Neural crest cell (in vitro differentiated cells): ENCODE results near the gene CD300LG. TPM values are rescaled to one million over a fixed set of nuclear protein-coding genes. Genes with fewer than 3 reads are reported as not detected.

Experiments used
- DNase-seq: peaks from one replicate; pipeline ENCODE4 v3.0.0; 2021; ENCODE audit warnings: low read depth, mixed read lengths, low spot score
- H3K27ac Mint-ChIP-seq: one replicate; pipeline ENCODE4 v1.8.0; 2021; ENCODE audit warnings: mild to moderate bottlenecking, mixed read lengths; ENCODE audit not compliant: unreplicated experiment
- H3K27me3 Mint-ChIP-seq: 2 replicates; pipeline ENCODE4 v1.8.0; 2021; ENCODE audit warnings: low read depth, mild to moderate bottlenecking, mixed read lengths
- H3K36me3 Mint-ChIP-seq: 2 replicates; pipeline ENCODE4 v1.8.0; 2021; ENCODE audit warnings: low read depth, mild to moderate bottlenecking, mixed read lengths
- H3K4me1 Mint-ChIP-seq: 2 replicates; pipeline ENCODE4 v1.8.0; 2021; ENCODE audit warnings: mixed read lengths
- H3K4me3 Mint-ChIP-seq: one replicate; pipeline ENCODE4 v1.8.0; 2021; ENCODE audit warnings: mild to moderate bottlenecking, mixed read lengths
- H3K9me3 Mint-ChIP-seq: 2 replicates; pipeline ENCODE4 v1.8.0; 2021; ENCODE audit warnings: mixed read lengths
- CTCF ChIP-seq: fragments of 200-600 bp; sonication (generic); conservative IDR thresholded peaks from 2 replicates; pipeline ENCODE4 v1.5.0; 2021; ENCODE audit warnings: antibody characterized with exemption, mild to moderate bottlenecking
- total RNA-seq: library from RNA; stranded (reverse); gene quantifications from 2 replicates; pipeline ENCODE4 v1.2.1, GENCODE V29; 2021

The CD300LG gene
- total RNA-seq, 1 donor from 2014 or later: not detected

- no peak for TF ChIP-seq CTCF
- peaks cover 19% of the 10 kb centered on the region for H3K4me1 Mint-ChIP-seq
- no peaks in the 10 kb centered on the region for H3K27me3 Mint-ChIP-seq
- DNase-seq: no peak
- H3K9me3 Mint-ChIP-seq: no peaks in the 10 kb centered on the region
- no peak overlapping the region for H3K4me3 Mint-ChIP-seq
- no peak overlapping the region for H3K27ac Mint-ChIP-seq
- H3K36me3 Mint-ChIP-seq: no peaks in the 10 kb centered on the region
Measured at GRCh38 chr17:43855061-43855460, 8.1 kb downstream of the CD300LG start.

GRCh38 chr17:43856141-43856540, 9.2 kb downstream of the CD300LG start:
- peaks cover 19% of the 10 kb centered on the region for H3K4me1 Mint-ChIP-seq
- no peaks in the 10 kb centered on the region for H3K9me3 Mint-ChIP-seq
- no peak for TF ChIP-seq CTCF
- H3K27ac Mint-ChIP-seq: no peak overlapping the region
- no peaks in the 10 kb centered on the region for H3K36me3 Mint-ChIP-seq
- no peaks in the 10 kb centered on the region for H3K27me3 Mint-ChIP-seq
- H3K4me3 Mint-ChIP-seq: no peak overlapping the region
- no peak for DNase-seq

- no peak overlapping the region for H3K27ac Mint-ChIP-seq
- no peaks in the 10 kb centered on the region for H3K36me3 Mint-ChIP-seq
- H3K4me1 Mint-ChIP-seq: peaks cover 15% of the 10 kb centered on the region
- DNase-seq: no peak
- H3K9me3 Mint-ChIP-seq: no peaks in the 10 kb centered on the region
- H3K4me3 Mint-ChIP-seq: no peak overlapping the region
- no peaks in the 10 kb centered on the region for H3K27me3 Mint-ChIP-seq
- no peak for TF ChIP-seq CTCF
Measured at GRCh38 chr17:43857141-43857540, 10.2 kb downstream of the CD300LG start.

- peaks cover 14% of the 10 kb centered on the region for H3K4me1 Mint-ChIP-seq
- no peak for TF ChIP-seq CTCF
- H3K36me3 Mint-ChIP-seq: no peaks in the 10 kb centered on the region
- DNase-seq: no peak
- H3K27me3 Mint-ChIP-seq: no peaks in the 10 kb centered on the region
- H3K27ac Mint-ChIP-seq: peak overlapping the region; percentile 35
- no peak overlapping the region for H3K4me3 Mint-ChIP-seq
- no peaks in the 10 kb centered on the region for H3K9me3 Mint-ChIP-seq
Measured at GRCh38 chr17:43857957-43858600, 11.1 kb downstream of the CD300LG start.

- peaks cover 9% of the 10 kb centered on the region for H3K4me1 Mint-ChIP-seq
- H3K27me3 Mint-ChIP-seq: no peaks in the 10 kb centered on the region
- H3K9me3 Mint-ChIP-seq: no peaks in the 10 kb centered on the region
- DNase-seq: no peak
- H3K4me3 Mint-ChIP-seq: no peak overlapping the region
- no peak overlapping the region for H3K27ac Mint-ChIP-seq
- H3K36me3 Mint-ChIP-seq: no peaks in the 10 kb centered on the region
- TF ChIP-seq CTCF: no peak
Measured at GRCh38 chr17:43860077-43860725, 13.2 kb downstream of the CD300LG start.
